HG02970 (cell line): ENCODE data around the gene USP20.

ENCODE experiments used
- ATAC-seq: cut with Tn5 transposase; IDR thresholded peaks from one replicate; pipeline ENCODE4 v1.9.1; 2021; ENCODE audit warnings: mild to moderate bottlenecking, moderate library complexity, moderate number of reproducible peaks; ENCODE audit not compliant: unreplicated experiment, low FRiP score

Gene USP20

GRCh38 chr9:129907201-129907600 is 71.9 kb downstream of the USP20 start:
- ATAC-seq: no peak

DNA sequence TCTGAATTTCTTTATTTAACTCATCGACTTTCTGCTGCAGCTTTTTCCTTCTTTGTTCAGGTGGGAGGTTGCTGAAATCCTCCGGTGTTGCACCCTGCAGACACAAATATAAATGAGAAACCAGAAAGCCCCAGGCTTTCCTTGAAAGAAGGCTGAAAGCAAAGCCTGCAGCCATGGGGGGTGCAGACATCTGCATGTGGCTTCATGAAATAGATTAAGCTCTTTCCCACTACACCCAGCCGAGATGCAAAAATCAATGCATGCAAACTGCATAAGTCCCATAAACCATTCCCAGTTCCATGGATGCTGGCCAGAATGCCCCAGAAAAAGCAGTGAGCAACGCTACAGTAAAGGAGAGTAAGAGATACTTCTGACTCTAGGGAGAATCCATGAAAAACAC is 73.6 kb downstream of the USP20 start:
- ATAC-seq: no peak

GRCh38 chr9:129909851-129910250 is 74.6 kb downstream of the USP20 start:
- ATAC-seq: no peak

- ATAC-seq: no peak
Measured at GRCh38 chr9:129910628-129911567, 75.6 kb downstream of the USP20 start.

GRCh38 chr9:129914051-129914450 is 78.8 kb downstream of the USP20 start:
- ATAC-seq: no peak

DNA sequence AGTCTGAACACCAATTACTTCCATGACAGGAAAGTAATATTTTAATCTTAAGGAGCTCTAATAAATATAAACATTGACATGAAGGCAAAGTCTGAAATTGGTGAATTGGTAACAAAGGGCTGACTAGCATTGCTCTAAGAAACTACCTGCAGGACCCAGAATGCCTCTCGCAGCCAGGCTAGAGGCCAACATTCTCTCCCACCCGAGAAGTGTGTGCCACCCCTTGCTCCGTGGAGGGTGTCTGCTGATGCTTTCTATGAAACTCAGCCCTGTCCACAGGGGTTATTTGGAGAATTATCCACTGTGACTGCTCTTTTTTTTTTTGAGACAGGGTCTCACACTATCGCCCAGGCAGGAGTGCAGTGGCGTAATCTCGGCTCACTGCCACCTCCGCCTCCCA is 81.4 kb downstream of the USP20 start:
- no peak for ATAC-seq

DNA sequence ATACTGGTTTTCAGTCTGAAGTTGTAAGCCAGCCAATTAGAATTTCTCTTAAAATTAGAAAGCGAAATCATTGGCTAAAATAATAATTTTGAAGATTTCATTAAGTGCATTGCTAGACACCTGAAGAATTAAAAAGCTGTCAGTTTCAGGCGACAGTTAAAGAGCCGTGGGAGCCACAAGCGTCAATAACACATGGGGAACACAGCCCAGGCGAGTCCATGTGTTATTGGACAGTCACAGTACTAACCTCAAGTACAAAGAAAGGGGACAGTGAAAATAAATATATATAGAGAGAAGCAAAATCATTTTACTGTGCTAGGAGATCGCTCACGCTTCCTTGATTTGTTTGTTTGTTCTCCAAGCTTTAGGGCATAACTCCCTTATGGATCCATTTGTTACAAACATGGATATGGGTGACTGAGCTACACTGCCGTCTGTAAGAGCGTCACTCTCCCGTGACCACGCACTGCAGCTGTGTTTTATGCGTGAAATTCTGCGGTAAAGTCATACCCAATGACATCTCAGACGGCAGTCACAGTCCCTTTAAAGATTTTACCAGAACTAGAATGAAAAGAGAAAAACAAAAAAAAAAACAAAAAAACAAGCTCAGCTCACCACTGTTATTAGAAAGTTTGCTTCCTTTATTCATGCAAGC is 83.2 kb downstream of the USP20 start:
- no peak for ATAC-seq

GRCh38 chr9:129919277-129919676 is 84.0 kb downstream of the USP20 start:
- no peak for ATAC-seq

DNA sequence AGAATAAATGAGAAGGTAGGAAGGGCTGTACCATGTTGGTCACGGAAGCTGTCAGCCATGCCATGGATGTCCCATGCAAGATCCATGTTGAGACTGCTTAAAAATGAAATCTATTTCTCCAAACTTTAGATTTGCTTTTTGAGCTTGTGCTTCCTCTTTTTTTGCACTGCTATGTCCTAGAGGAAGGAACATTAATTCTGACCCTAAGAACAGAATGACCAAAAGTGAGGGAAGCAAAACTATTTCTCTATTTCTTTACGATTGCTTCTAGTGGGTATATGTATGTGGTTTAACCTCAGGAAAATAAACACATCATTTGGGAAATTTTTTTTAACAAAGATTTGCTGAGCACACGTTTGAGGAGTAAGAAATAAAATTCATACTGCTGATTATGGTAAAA is 84.6 kb downstream of the USP20 start:
- no peak for ATAC-seq

DNA sequence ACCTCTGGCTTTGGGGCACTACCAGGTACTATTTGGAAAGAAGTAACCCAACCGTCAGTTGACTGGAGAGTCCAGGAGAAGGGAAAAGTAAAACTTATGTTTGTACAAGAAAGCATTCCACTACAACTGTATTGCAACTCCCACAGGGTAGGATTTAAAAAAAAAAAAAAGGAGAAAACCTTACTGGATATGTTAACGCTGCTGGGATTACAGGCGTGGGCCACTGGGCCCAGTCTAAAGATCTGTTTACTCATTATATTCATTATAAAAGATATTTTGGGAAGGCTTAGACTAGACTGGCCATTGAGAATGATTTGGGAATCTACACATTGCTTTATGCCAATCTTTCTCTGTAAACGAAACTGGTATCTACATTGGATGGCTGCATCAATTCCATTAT is 86.6 kb downstream of the USP20 start:
- ATAC-seq: no peak

DNA sequence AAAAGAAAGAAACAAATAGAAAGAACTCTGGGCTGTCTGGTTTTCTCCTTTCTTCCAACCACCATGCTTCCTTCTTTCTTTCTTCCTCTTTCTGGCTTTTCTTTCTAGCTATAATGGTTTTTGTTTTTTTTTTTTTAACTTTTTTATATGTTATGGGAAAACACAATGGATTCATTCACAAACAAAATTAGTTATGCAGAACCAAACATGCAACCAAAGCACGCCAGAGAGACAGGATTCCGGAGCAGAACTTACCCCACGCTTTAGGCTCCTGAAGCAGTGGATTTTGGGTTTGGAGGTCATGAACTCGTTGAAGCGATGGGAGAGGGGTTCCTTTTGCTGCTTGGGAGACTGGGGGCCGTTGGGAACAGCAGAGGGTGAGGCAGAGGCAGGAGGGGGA is 88.3 kb downstream of the USP20 start:
- ATAC-seq: no peak

DNA sequence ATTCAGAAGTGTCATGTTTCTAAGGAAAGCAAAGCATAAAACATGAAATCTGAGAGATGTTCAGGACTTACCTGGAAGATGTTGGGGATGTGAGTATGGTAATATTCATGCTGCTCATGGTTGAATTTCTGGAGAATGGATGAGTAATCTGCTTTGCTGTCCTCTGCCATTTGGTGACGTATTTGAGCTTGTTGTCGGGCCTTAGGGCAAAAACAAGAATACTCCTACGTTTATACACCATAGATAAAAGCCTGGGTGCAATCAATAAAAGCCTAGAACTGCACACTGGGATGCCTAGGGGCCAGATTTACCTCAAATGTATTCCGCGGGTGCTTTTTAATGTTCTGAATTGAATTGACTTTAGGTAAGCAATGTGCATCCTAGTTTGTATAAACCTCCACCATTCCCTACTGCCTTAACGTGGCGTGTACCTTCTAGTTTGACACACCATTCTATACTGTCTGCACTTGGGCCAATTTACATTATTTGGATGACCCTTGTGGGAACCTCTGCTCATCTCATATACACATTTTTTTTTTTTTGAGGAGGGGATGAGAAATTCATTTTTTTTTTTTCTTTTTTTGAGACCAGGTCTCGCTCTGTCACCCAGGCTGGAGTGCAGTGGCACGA is 94.4 kb downstream of the USP20 start:
- ATAC-seq: no peak

DNA sequence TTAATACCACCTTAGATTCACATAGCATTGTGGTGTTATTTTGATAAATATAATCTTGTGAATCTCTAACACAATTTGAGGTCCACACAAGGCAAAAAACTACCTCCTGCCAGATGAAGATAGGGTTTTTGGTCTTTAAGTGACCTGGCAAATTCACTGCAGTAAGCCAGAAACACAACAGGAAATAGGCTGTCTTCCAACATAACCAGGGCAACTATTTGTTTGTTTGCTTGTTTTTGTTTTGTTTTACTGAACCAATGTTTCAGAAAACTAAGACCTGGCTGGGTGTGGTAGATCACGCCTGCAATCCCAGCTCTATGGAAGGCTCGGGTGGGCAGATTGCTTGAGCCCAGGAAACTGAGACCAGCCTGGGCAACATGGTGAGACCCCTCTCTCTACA is 95.5 kb downstream of the USP20 start:
- no peak for ATAC-seq
